Panc1 (cell line): ENCODE results near the gene MARCKSL1. TPM values are rescaled to one million over a fixed set of nuclear protein-coding genes. Genes with fewer than 3 reads are reported as not detected.

Experiments
- ATAC-seq: fragments of 200-7000 bp; cut with Tn5 transposase; 2 replicates; pipeline ENCODE4 v1.9.1; 2020; ENCODE audit warnings: mild to moderate bottlenecking, moderate library complexity
- BruUV-seq: library from RNA; stranded (reverse); fragments of 400-500 nt; replicated peaks from 2 replicates; lab custom pipeline; 2021; lab: Mats Ljungman, UMichigan
- CTCF ChIA-PET: fragments of 300-600 bp; sonication (Branson Sonifier 250); formaldehyde crosslinking; loops from one replicate; lab custom pipeline; 2022; ENCODE audit warnings: antibody characterized with exemption; lab: Charles Lee
- POLR2A ChIA-PET: fragments of 300-600 bp; sonication (Branson Sonifier 250); formaldehyde crosslinking; loops from one replicate; lab custom pipeline; 2022; ENCODE audit warnings: antibody characterized with exemption; lab: Charles Lee
- DNase-seq: peaks from one replicate; pipeline ENCODE4 v3.0.0-alpha.2; 2010; ENCODE audit warnings: low read depth, low spot score
- H3K27ac ChIP-seq: 2 replicates; pipeline ENCODE4 v1.5.1; 2011; ENCODE audit warnings: mild to moderate bottlenecking, low read length, inconsistent platforms
- H3K27me3 ChIP-seq: fragments of 200-500 bp; sonication (Bioruptor generic); 2 replicates; pipeline ENCODE4 v1.6.0; 2014; ENCODE audit warnings: low read length, inconsistent platforms; ENCODE audit not compliant: control insufficient read depth, insufficient read depth
- H3K36me3 ChIP-seq: fragments of 200-500 bp; sonication (Bioruptor generic); 2 replicates; pipeline ENCODE4 v1.5.1; 2014; ENCODE audit warnings: inconsistent platforms, mild to moderate bottlenecking, low read length, moderate library complexity; ENCODE audit not compliant: control insufficient read depth, insufficient read depth
- H3K4me1 ChIP-seq: 2 replicates; pipeline ENCODE4 v1.5.1; 2011; ENCODE audit warnings: inconsistent platforms, mild to moderate bottlenecking, low read length, moderate library complexity; ENCODE audit not compliant: control insufficient read depth, insufficient read depth
- H3K4me3 ChIP-seq, 2 experiments: 2 replicates each; pipeline ENCODE4 v1.5.1; 2011 to 2012; ENCODE audit warnings: low read depth in 2 of 2, low read length in 2 of 2, mild to moderate bottlenecking in 2 of 2, inconsistent platforms in 1 of 2, moderate library complexity in 1 of 2
- H3K9me3 ChIP-seq: fragments of 200-500 bp; sonication (Bioruptor generic); 2 replicates; pipeline ENCODE4 v1.5.1; 2014; ENCODE audit warnings: low read depth, mild to moderate bottlenecking, inconsistent platforms, low read length, moderate library complexity; ENCODE audit not compliant: control insufficient read depth, insufficient read depth
- POLR2AphosphoS5 ChIP-seq: IDR thresholded peaks from 2 replicates; pipeline ENCODE4 v1.6.1; 2012; ENCODE audit warnings: mild to moderate bottlenecking, low read depth, low read length, moderate library complexity
- REST ChIP-seq, 2 experiments: IDR thresholded peaks; 2 replicates each; pipeline ENCODE4 v1.6.1; 2011 to 2012; ENCODE audit warnings: low read depth in 2 of 2, control low read depth in 1 of 2, low read length in 1 of 2, mild to moderate bottlenecking in 1 of 2, moderate library complexity in 1 of 2; ENCODE audit not compliant: insufficient read depth in 1 of 2
- SIN3A ChIP-seq: IDR thresholded peaks from 2 replicates; pipeline ENCODE4 v1.6.1; 2012; ENCODE audit warnings: low read depth, mild to moderate bottlenecking, low read length, moderate library complexity, borderline replicate concordance; ENCODE audit not compliant: insufficient read depth
- TCF7L2 ChIP-seq: IDR thresholded peaks from 2 replicates; pipeline ENCODE4 v1.6.1; 2011; ENCODE audit warnings: mild to moderate bottlenecking, low read depth, low read length, inconsistent platforms
- in situ Hi-C: cut with HindIII; loops from 2 replicates; pipeline ENCODE4 v1.10.0; 2016; ENCODE audit warnings: low sequenced_read_pairs, low pct_unique_long_range_greater_than_20kb
- intact Hi-C: fragments of 100-400 bp; cut with micrococcal nuclease; formaldehyde crosslinking; loops from one replicate; pipeline ENCODE4 v1.10.0; 2022; ENCODE audit not compliant: unreplicated experiment
- total RNA-seq: library from RNA; stranded (reverse); gene quantifications from one replicate; pipeline ENCODE4 v1.2.1, GENCODE V29; 2021; ENCODE audit not compliant: unreplicated experiment
- TF ChIP-seq, protein P1 (sequence below): fragments of 450-650 bp; IDR thresholded peaks from 2 replicates; pipeline ENCODE4 v1.5.1; 2017; ENCODE audit warnings: mild to moderate bottlenecking

Gene MARCKSL1
- total RNA-seq, 1 experiment from 2014 or later, result 176 TPM

DNA sequence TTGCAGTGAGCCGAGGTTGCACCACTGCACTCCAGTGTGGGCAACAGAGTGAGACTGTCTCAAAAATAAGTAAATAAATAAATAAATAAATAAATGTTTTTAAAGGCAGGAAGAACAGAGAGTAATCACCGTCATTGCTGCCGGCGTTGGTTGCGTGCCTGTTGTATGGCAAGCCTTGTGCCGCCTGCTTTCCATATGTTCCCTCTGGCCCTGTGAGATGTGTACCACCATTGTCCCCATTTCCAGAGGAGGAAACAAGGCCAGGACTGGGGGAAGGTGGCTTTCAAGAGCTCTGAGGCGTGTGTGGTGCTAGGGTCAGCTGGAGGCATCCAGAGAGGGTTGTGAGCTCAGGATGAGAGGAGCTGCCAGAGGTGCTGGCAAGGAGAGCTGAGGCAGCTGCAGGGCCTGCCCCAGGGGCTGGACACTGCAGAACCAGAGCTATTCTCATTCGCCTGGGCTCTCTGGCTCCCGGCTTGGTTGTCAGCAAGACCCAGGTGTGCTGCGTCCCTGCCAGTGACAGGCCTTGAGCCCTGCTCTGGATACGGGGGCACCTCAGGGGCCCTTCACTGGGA lies 5.2 kb upstream of the MARCKSL1 start:
- H3K36me3 ChIP-seq, result no peaks in the 10 kb centered on the region
- intact Hi-C loops (no loop called here), in situ Hi-C loops (no loop called here)
- no peaks in the 10 kb centered on the region for H3K9me3 ChIP-seq
- no peak for DNase-seq
- no peak for ATAC-seq
- BruUV-seq, result no TSS peak
- H3K4me1 ChIP-seq, result peaks cover 25% of the 10 kb centered on the region
- no peak for TF ChIP-seq REST (IDR thresholded peaks at IDR 0.05; ENCODE audit: insufficient read depth in 1 of 2, low read depth in 2 of 2, low read length in 1 of 2)
- TF ChIP-seq TCF7L2, result no peak
- TF ChIP-seq, protein P1, sequence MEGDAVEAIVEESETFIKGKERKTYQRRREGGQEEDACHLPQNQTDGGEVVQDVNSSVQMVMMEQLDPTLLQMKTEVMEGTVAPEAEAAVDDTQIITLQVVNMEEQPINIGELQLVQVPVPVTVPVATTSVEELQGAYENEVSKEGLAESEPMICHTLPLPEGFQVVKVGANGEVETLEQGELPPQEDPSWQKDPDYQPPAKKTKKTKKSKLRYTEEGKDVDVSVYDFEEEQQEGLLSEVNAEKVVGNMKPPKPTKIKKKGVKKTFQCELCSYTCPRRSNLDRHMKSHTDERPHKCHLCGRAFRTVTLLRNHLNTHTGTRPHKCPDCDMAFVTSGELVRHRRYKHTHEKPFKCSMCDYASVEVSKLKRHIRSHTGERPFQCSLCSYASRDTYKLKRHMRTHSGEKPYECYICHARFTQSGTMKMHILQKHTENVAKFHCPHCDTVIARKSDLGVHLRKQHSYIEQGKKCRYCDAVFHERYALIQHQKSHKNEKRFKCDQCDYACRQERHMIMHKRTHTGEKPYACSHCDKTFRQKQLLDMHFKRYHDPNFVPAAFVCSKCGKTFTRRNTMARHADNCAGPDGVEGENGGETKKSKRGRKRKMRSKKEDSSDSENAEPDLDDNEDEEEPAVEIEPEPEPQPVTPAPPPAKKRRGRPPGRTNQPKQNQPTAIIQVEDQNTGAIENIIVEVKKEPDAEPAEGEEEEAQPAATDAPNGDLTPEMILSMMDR, result no peak
- TF ChIP-seq SIN3A, result no peak
- TF ChIP-seq POLR2AphosphoS5, result no peak
- ChIA-PET POLR2A (no interaction called here), CTCF (no interaction called here)
- no peak overlapping the region for H3K27ac ChIP-seq
- H3K27me3 ChIP-seq, result no peaks in the 10 kb centered on the region
- H3K4me3 ChIP-seq, result no peak overlapping the region

- Histone ChIP-seq H3K27me3 (no peaks in the 10 kb centered on the region), H3K36me3 (no peaks in the 10 kb centered on the region; the same call in 1 of the 2 replicates), H3K4me3 (no peak overlapping the region), H3K27ac (no peak overlapping the region; the same call in 1 of the 2 replicates), H3K4me1 (peaks cover 25% of the 10 kb centered on the region), H3K9me3 (no peaks in the 10 kb centered on the region)
- DNase-seq, result no peak
- POLR2A ChIA-PET, result no interaction called here
- intact Hi-C loops, result no loop called here
- in situ Hi-C loops, result no loop called here
- BruUV-seq, result no TSS peak
- TF ChIP-seq, protein P1, result no peak
- no peak for TF ChIP-seq SIN3A
- no peak for TF ChIP-seq POLR2AphosphoS5
- no peak for ATAC-seq
- CTCF ChIA-PET, result no interaction called here
These were observed 3.4 kb upstream of the MARCKSL1 start for GRCh38 chr1:32339363-32339978.
